WTC11 (cell line): ENCODE data around the gene HOXA5.

ENCODE experiments used
- ATF6 ChIP-seq: sonication (generic); formaldehyde crosslinking; IDR thresholded peaks from 2 replicates; pipeline ENCODE4 v1.8.1; 2023; ENCODE audit warnings: mild to moderate bottlenecking, missing genetic modification reagents
- CTCF ChIP-seq: fragments of 200-600 bp; IDR thresholded peaks from 2 replicates; pipeline ENCODE4 v1.8.0; 2022; ENCODE audit warnings: antibody characterized with exemption
- ESRRA ChIP-seq: sonication (generic); formaldehyde crosslinking; IDR thresholded peaks from 2 replicates; pipeline ENCODE4 v1.8.1; 2022; ENCODE audit warnings: mild to moderate bottlenecking, missing genetic modification reagents, borderline replicate concordance
- ETV6 ChIP-seq: sonication (generic); formaldehyde crosslinking; IDR thresholded peaks from 2 replicates; pipeline ENCODE4 v1.8.1; 2022; ENCODE audit warnings: mild to moderate bottlenecking, missing genetic modification reagents
- FOXP4 ChIP-seq: sonication (generic); formaldehyde crosslinking; IDR thresholded peaks from 2 replicates; pipeline ENCODE4 v1.8.0; 2022; ENCODE audit warnings: mild to moderate bottlenecking, missing genetic modification reagents
- JUN ChIP-seq: sonication (generic); formaldehyde crosslinking; IDR thresholded peaks from 2 replicates; pipeline ENCODE4 v1.8.0; 2023; ENCODE audit warnings: mild to moderate bottlenecking, missing genetic modification reagents
- MAX ChIP-seq: sonication (generic); formaldehyde crosslinking; IDR thresholded peaks from 2 replicates; pipeline ENCODE4 v1.8.0; 2022; ENCODE audit warnings: mild to moderate bottlenecking, missing genetic modification reagents
- NR3C1 ChIP-seq: sonication (generic); formaldehyde crosslinking; conservative IDR thresholded peaks from 2 replicates; pipeline ENCODE4 v1.8.1; 2023; ENCODE audit warnings: low read depth, mild to moderate bottlenecking, missing genetic modification reagents
- STAT6 ChIP-seq: sonication (generic); formaldehyde crosslinking; conservative IDR thresholded peaks from 2 replicates; pipeline ENCODE4 v1.8.1; 2023; ENCODE audit warnings: mild to moderate bottlenecking, low read depth, missing genetic modification reagents, moderate library complexity
- ZNF416 ChIP-seq: fragments of 250-450 bp; sonication (Bioruptor Pico); IDR thresholded peaks from 2 replicates; pipeline ENCODE4 v1.9.0; 2021; ENCODE audit warnings: mild to moderate bottlenecking, inconsistent platforms

GRCh38 chr7:27143023-27143949 lies at the start of gene HOXA5:
- TF ChIP-seq ESRRA (CRISPR knock-in tag) = no peak
- TF ChIP-seq CTCF = peak; percentile 88
- no peak for TF ChIP-seq JUN (CRISPR knock-in tag)
- peak; percentile 60; the same call in 1 of the 2 replicates for TF ChIP-seq ETV6 (CRISPR knock-in tag)
- TF ChIP-seq STAT6 (CRISPR knock-in tag) = no peak
- no peak for TF ChIP-seq ATF6 (CRISPR knock-in tag)
- no peak for TF ChIP-seq NR3C1 (CRISPR knock-in tag)
- TF ChIP-seq FOXP4 (CRISPR knock-in tag) = no peak
- TF ChIP-seq MAX (CRISPR knock-in tag) = 0 out of 2 replicates have a peak, but pooled peaks have one; percentile 33
- TF ChIP-seq ZNF416 (CRISPR knock-in tag) = no peak
